Liver (tissue), 9 donors: Measurements from ENCODE around the gene ABCA13. TPM values are rescaled to one million over a fixed set of nuclear protein-coding genes. Genes with fewer than 3 reads are reported as not detected.

Experiments used
- DNase-seq: peaks from one replicate; pipeline ENCODE4 v3.0.0-alpha.2; 2017; ENCODE audit warnings: low spot score
- H3K27ac ChIP-seq, 2 donors: one replicate each; pipeline ENCODE4 v1.7.0; 2013; ENCODE audit warnings: inconsistent platforms in 2 of 2, low read length in 2 of 2, control low read depth in 1 of 2, low read depth in 1 of 2, mild to moderate bottlenecking in 1 of 2
- H3K27me3 ChIP-seq, 4 donors: one replicate each; pipeline versions ENCODE4 v1.6.1 to v1.7.0; 2013; ENCODE audit warnings: low read length in 3 of 4, inconsistent platforms in 1 of 4, mild to moderate bottlenecking in 1 of 4, moderate library complexity in 1 of 4; ENCODE audit not compliant: control insufficient read depth in 4 of 4, insufficient read depth in 4 of 4
- H3K36me3 ChIP-seq, 4 donors: one replicate each; pipeline versions ENCODE4 v1.6.1 to v1.7.0; 2013; ENCODE audit warnings: low read length in 3 of 4, mild to moderate bottlenecking in 3 of 4, low read depth in 1 of 4, moderate library complexity in 1 of 4; ENCODE audit not compliant: control insufficient read depth in 4 of 4, insufficient read depth in 3 of 4
- H3K4me1 ChIP-seq, 4 donors: one replicate each; pipeline versions ENCODE4 v1.6.1 to v1.7.0; 2013; ENCODE audit warnings: low read length in 3 of 4, mild to moderate bottlenecking in 3 of 4, moderate library complexity in 1 of 4; ENCODE audit not compliant: control insufficient read depth in 4 of 4, insufficient read depth in 4 of 4
- H3K4me3 ChIP-seq, 3 donors: one replicate each; pipeline versions ENCODE4 v1.6.1 to v1.7.0; 2013; ENCODE audit warnings: low read length in 3 of 3, control low read depth in 1 of 3, low read depth in 1 of 3, mild to moderate bottlenecking in 1 of 3
- H3K9ac ChIP-seq, 2 donors: one replicate each; pipeline ENCODE4 v1.7.0; 2013; ENCODE audit warnings: low read length in 2 of 2, mild to moderate bottlenecking in 2 of 2, moderate library complexity in 2 of 2, control low read depth in 1 of 2, low read depth in 1 of 2
- H3K9me3 ChIP-seq, 4 donors: one replicate each; pipeline versions ENCODE4 v1.6.1 to v1.7.0; 2013; ENCODE audit warnings: low read length in 3 of 4; ENCODE audit not compliant: control insufficient read depth in 4 of 4
- EGR1 ChIP-seq, 2 donors: IDR thresholded peaks; 2 replicates each; pipeline ENCODE4 v1.6.1; 2016 to 2018; ENCODE audit warnings: antibody characterized with exemption in 2 of 2, low read depth in 2 of 2
- FOXA1 ChIP-seq: IDR thresholded peaks from 2 replicates; pipeline ENCODE4 v1.6.1; 2016; ENCODE audit warnings: antibody characterized with exemption
- FOXA2 ChIP-seq: IDR thresholded peaks from 2 replicates; pipeline ENCODE4 v1.6.1; 2016; ENCODE audit warnings: antibody characterized with exemption
- GABPA ChIP-seq, 2 donors: IDR thresholded peaks in 1 of 2; conservative IDR thresholded peaks in 1 of 2; 2 replicates each; pipeline ENCODE4 v1.6.1; 2016; ENCODE audit warnings: antibody characterized with exemption in 2 of 2, mild to moderate bottlenecking in 1 of 2, moderate library complexity in 1 of 2
- HNF4A ChIP-seq, 2 donors: conservative IDR thresholded peaks; 2 replicates each; pipeline ENCODE4 v1.6.1; 2016; ENCODE audit warnings: antibody characterized with exemption in 2 of 2, mild to moderate bottlenecking in 2 of 2
- HNF4G ChIP-seq: IDR thresholded peaks from 2 replicates; pipeline ENCODE4 v1.6.1; 2016; ENCODE audit warnings: antibody characterized with exemption
- JUND ChIP-seq, 2 donors: IDR thresholded peaks; 2 replicates each; pipeline ENCODE4 v1.6.1; 2016; ENCODE audit warnings: antibody characterized with exemption in 2 of 2
- NR2F2 ChIP-seq: IDR thresholded peaks from 2 replicates; pipeline ENCODE4 v1.6.1; 2016; ENCODE audit warnings: antibody characterized with exemption
- RAD21 ChIP-seq, 2 donors: IDR thresholded peaks; 2 replicates each; pipeline ENCODE4 v1.6.1; 2016; ENCODE audit warnings: antibody characterized with exemption in 2 of 2, mild to moderate bottlenecking in 2 of 2
- REST ChIP-seq: IDR thresholded peaks from 2 replicates; pipeline ENCODE4 v1.6.1; 2016; ENCODE audit warnings: antibody characterized with exemption, mild to moderate bottlenecking
- RXRA ChIP-seq, 2 donors: IDR thresholded peaks; 2 replicates each; pipeline ENCODE4 v1.6.1; 2017 to 2018; ENCODE audit warnings: antibody characterized with exemption in 2 of 2, mild to moderate bottlenecking in 1 of 2
- SP1 ChIP-seq: IDR thresholded peaks from 2 replicates; pipeline ENCODE4 v1.6.1; 2018; ENCODE audit warnings: antibody characterized with exemption, mild to moderate bottlenecking
- TAF1 ChIP-seq: conservative IDR thresholded peaks from 2 replicates; pipeline ENCODE4 v1.6.1; 2016; ENCODE audit warnings: antibody characterized with exemption, mild to moderate bottlenecking
- YY1 ChIP-seq: IDR thresholded peaks from 2 replicates; pipeline ENCODE4 v1.6.1; 2016; ENCODE audit warnings: antibody characterized with exemption, mild to moderate bottlenecking
- WGBS: extraction: QIAGEN DNeasy Blood & Tissue Kit; methylation state at CpG from one replicate; pipeline ENCODE4 v1.1.7; 2013; 5-methylcytosine and 5-hydroxymethylcytosine counted together
- polyA plus RNA-seq, 2 donors: library from polyadenylated mRNA; stranded (reverse) in 1 of 2; unstranded in 1 of 2; fragments of 200-250 nt in 1 of 2; fragments of >200 nt in 1 of 2; fragmentation: Nextera tagmentation in 1 of 2; extraction: Ambion mirVana in 1 of 2; gene quantifications; one replicate each; pipeline versions ENCODE4 v1.2.1 to v1.2.3, GENCODE V29; 2013 to 2015
- total RNA-seq, 2 donors: library from RNA; depleted of rRNA; stranded (reverse); fragments of >200 nt; gene quantifications; one replicate each; pipeline ENCODE4 v1.2.3, GENCODE V29; 2014
- TF ChIP-seq, protein P1 (sequence below): fragments of 150-350 bp; IDR thresholded peaks from 2 replicates; pipeline ENCODE4 v1.5.1; 2017; ENCODE audit warnings: improper control_type of control experiment, low read depth, low read length; ENCODE audit not compliant: missing input control
- TF ChIP-seq, protein P2 (sequence below): IDR thresholded peaks from 2 replicates; pipeline ENCODE4 v1.6.1; 2016; ENCODE audit warnings: antibody characterized with exemption
- TF ChIP-seq, protein P3 (sequence below): IDR thresholded peaks from 2 replicates; pipeline ENCODE4 v1.6.1; 2016; ENCODE audit warnings: antibody characterized with exemption
- TF ChIP-seq, protein P4 (sequence below): IDR thresholded peaks from 2 replicates; pipeline ENCODE4 v1.6.1; 2016; ENCODE audit warnings: antibody characterized with exemption
- donor health status: healthy.
- donor health status: healthy.
- donor health status: healthy.
- donor health status: healthy.
- donor health status: healthy.

ABCA13 gene
- total and polyA plus RNA-seq, 4 donors = 0.22 to 1.0 (median 0.66) TPM

- Histone ChIP-seq H3K27me3 (no peaks in the 10 kb centered on the region), H3K4me3 (no peak overlapping the region), H3K27ac (no peak overlapping the region), H3K9me3 (no peaks in the 10 kb centered on the region), H3K9ac (no peak overlapping the region), H3K4me1 (no peaks in the 10 kb centered on the region), H3K36me3 (no peaks in the 10 kb centered on the region)
- TF ChIP-seq HNF4G = no peak
- no peak for TF ChIP-seq SP1
- no peak for TF ChIP-seq FOXA2
- TF ChIP-seq EGR1 (IDR thresholded peaks at IDR 0.05; ENCODE audit: low read depth in 2 of 2) = no peak
- TF ChIP-seq RAD21 (IDR thresholded peaks at IDR 0.05) = no peak
- TF ChIP-seq YY1 = no peak
- no peak for TF ChIP-seq TAF1
- TF ChIP-seq, protein P1, sequence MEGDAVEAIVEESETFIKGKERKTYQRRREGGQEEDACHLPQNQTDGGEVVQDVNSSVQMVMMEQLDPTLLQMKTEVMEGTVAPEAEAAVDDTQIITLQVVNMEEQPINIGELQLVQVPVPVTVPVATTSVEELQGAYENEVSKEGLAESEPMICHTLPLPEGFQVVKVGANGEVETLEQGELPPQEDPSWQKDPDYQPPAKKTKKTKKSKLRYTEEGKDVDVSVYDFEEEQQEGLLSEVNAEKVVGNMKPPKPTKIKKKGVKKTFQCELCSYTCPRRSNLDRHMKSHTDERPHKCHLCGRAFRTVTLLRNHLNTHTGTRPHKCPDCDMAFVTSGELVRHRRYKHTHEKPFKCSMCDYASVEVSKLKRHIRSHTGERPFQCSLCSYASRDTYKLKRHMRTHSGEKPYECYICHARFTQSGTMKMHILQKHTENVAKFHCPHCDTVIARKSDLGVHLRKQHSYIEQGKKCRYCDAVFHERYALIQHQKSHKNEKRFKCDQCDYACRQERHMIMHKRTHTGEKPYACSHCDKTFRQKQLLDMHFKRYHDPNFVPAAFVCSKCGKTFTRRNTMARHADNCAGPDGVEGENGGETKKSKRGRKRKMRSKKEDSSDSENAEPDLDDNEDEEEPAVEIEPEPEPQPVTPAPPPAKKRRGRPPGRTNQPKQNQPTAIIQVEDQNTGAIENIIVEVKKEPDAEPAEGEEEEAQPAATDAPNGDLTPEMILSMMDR = no peak
- no peak for TF ChIP-seq GABPA (IDR thresholded peaks at IDR 0.05 in 1 of 2, conservative IDR thresholded peaks at IDR 0.05 in 1 of 2)
- no peak for TF ChIP-seq HNF4A (conservative IDR thresholded peaks at IDR 0.05)
- TF ChIP-seq, protein P2, sequence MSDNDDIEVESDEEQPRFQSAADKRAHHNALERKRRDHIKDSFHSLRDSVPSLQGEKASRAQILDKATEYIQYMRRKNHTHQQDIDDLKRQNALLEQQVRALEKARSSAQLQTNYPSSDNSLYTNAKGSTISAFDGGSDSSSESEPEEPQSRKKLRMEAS = no peak
- TF ChIP-seq REST = no peak
- TF ChIP-seq, protein P3, sequence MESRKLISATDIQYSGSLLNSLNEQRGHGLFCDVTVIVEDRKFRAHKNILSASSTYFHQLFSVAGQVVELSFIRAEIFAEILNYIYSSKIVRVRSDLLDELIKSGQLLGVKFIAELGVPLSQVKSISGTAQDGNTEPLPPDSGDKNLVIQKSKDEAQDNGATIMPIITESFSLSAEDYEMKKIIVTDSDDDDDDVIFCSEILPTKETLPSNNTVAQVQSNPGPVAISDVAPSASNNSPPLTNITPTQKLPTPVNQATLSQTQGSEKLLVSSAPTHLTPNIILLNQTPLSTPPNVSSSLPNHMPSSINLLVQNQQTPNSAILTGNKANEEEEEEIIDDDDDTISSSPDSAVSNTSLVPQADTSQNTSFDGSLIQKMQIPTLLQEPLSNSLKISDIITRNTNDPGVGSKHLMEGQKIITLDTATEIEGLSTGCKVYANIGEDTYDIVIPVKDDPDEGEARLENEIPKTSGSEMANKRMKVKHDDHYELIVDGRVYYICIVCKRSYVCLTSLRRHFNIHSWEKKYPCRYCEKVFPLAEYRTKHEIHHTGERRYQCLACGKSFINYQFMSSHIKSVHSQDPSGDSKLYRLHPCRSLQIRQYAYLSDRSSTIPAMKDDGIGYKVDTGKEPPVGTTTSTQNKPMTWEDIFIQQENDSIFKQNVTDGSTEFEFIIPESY = no peak
- no peak for TF ChIP-seq FOXA1
- no peak for TF ChIP-seq JUND (IDR thresholded peaks at IDR 0.05)
- 86% methylated on average over 4 of the region's 4 CpGs for WGBS
- DNase-seq = no peak
Observed at GRCh38 chr7:48664241-48664640, 493.0 kb downstream of the ABCA13 start.

- 51% methylated on average over 4 of the region's 4 CpGs for WGBS
Observed at GRCh38 chr7:48665353-48666135, 494.3 kb downstream of the ABCA13 start.

More at GRCh38 chr7:48665353-48666135, 494.3 kb downstream of the ABCA13 start:
- H3K4me3 ChIP-seq = no peak overlapping the region
- H3K9ac ChIP-seq = no peak overlapping the region
- no peak for DNase-seq
- no peaks in the 10 kb centered on the region for H3K9me3 ChIP-seq
- no peaks in the 10 kb centered on the region for H3K27me3 ChIP-seq
- no peak overlapping the region for H3K27ac ChIP-seq
- no peaks in the 10 kb centered on the region for H3K4me1 ChIP-seq
- H3K36me3 ChIP-seq = no peaks in the 10 kb centered on the region
- TF ChIP-seq GABPA (IDR thresholded peaks at IDR 0.05 in 1 of 2, conservative IDR thresholded peaks at IDR 0.05 in 1 of 2) (no peak), RAD21 (IDR thresholded peaks at IDR 0.05) (no peak), SP1 (no peak), HNF4G (no peak), TAF1 (no peak), NR2F2 (no peak), RXRA (IDR thresholded peaks at IDR 0.05) (no peak), JUND (IDR thresholded peaks at IDR 0.05) (no peak), EGR1 (IDR thresholded peaks at IDR 0.05; ENCODE audit: low read depth in 2 of 2) (no peak)
- TF ChIP-seq, protein P2 = no peak
- TF ChIP-seq, protein P4, sequence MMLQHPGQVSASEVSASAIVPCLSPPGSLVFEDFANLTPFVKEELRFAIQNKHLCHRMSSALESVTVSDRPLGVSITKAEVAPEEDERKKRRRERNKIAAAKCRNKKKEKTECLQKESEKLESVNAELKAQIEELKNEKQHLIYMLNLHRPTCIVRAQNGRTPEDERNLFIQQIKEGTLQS = no peak
- TF ChIP-seq, protein P1 = no peak
